ENCODE results near the gene YARS1.
A peak's percentile ranks its signal among the peaks of the same experiment; 100 is the strongest.

YARS1 gene

GRCh38 chr1:32729254-32730046, 87.7 kb downstream of the YARS1 start:
- H3K4me3 ChIP-seq: no peak overlapping the region
- no peak overlapping the region for H3K27ac ChIP-seq
- H3K36me3 ChIP-seq (ENCODE audit: insufficient read depth, low read length): no peaks in the 10 kb centered on the region
- H3K9me3 ChIP-seq (ENCODE audit: low read depth, low read length): no peaks in the 10 kb centered on the region
- no peak overlapping the region for H3K9ac ChIP-seq (ENCODE audit: insufficient read length)
- no peak for DNase-seq (ENCODE audit: low read depth, low spot score)
- TF ChIP-seq EZH2 (IDR thresholded peaks at IDR 0.05) (no peak), FOXP2 (optimal IDR thresholded peaks at IDR 0.05; ENCODE audit: control extremely low read depth, extremely low read length, insufficient read depth) (no peak), POLR2AphosphoS5 (IDR thresholded peaks at IDR 0.05; ENCODE audit: borderline replicate concordance, low read depth, low read length) (no peak)

- Histone ChIP-seq H3K4me3 (no peak overlapping the region), H3K27ac (no peak overlapping the region), H3K36me3 (ENCODE audit: insufficient read depth, low read length) (no peaks in the 10 kb centered on the region), H3K9ac (ENCODE audit: insufficient read length) (no peak overlapping the region), H3K9me3 (ENCODE audit: low read depth, low read length) (no peaks in the 10 kb centered on the region)
- no peak for TF ChIP-seq EZH2 (IDR thresholded peaks at IDR 0.05)
- no peak for TF ChIP-seq FOXP2 (optimal IDR thresholded peaks at IDR 0.05; ENCODE audit: control extremely low read depth, extremely low read length, insufficient read depth)
- no peak for TF ChIP-seq POLR2AphosphoS5 (IDR thresholded peaks at IDR 0.05; ENCODE audit: borderline replicate concordance, low read depth, low read length)
- DNase-seq (ENCODE audit: low read depth, low spot score): no peak
Observed at GRCh38 chr1:32728413-32729077, 88.6 kb downstream of the YARS1 start.

- Histone ChIP-seq H3K9me3 (ENCODE audit: low read depth, low read length) (no peaks in the 10 kb centered on the region), H3K9ac (ENCODE audit: insufficient read length) (no peak overlapping the region), H3K27ac (no peak overlapping the region), H3K4me3 (no peak overlapping the region), H3K36me3 (ENCODE audit: insufficient read depth, low read length) (no peaks in the 10 kb centered on the region)
- DNase-seq (ENCODE audit: low read depth, low spot score): no peak
- no peak for TF ChIP-seq EZH2 (IDR thresholded peaks at IDR 0.05)
Observed at GRCh38 chr1:32727876-32728275, 89.3 kb downstream of the YARS1 start.

GRCh38 chr1:32725615-32725982, 91.6 kb downstream of the YARS1 start:
- no peak for DNase-seq (ENCODE audit: low read depth, low spot score)
- peak overlapping the region; percentile 42 for H3K27ac ChIP-seq
- TF ChIP-seq EZH2 (IDR thresholded peaks at IDR 0.05) (no peak), POLR2AphosphoS5 (IDR thresholded peaks at IDR 0.05; ENCODE audit: borderline replicate concordance, low read depth, low read length) (no peak), FOXP2 (optimal IDR thresholded peaks at IDR 0.05; ENCODE audit: control extremely low read depth, extremely low read length, insufficient read depth) (no peak)

More at GRCh38 chr1:32725615-32725982, 91.6 kb downstream of the YARS1 start:
- H3K36me3 ChIP-seq (ENCODE audit: insufficient read depth, low read length): no peaks in the 10 kb centered on the region
- H3K9me3 ChIP-seq (ENCODE audit: low read depth, low read length): no peaks in the 10 kb centered on the region
- H3K9ac ChIP-seq (ENCODE audit: insufficient read length): no peak overlapping the region
- H3K4me3 ChIP-seq: no peak overlapping the region

Measured in SK-N-MC (cell line).